Caki2 (cell line): Measurements from ENCODE around the gene MED29. TPM values are rescaled to one million over a fixed set of nuclear protein-coding genes. Genes with fewer than 3 reads are reported as not detected.

Source experiments
- DNase-seq: peaks from one replicate; pipeline ENCODE4 v3.0.0-alpha.2; 2015; ENCODE audit warnings: low read depth
- in situ Hi-C: cut with HindIII; loops from 2 replicates; pipeline ENCODE4 v1.10.0; 2016; ENCODE audit warnings: low sequenced_read_pairs, low pct_unique_long_range_greater_than_20kb, mixed read lengths
- total RNA-seq: library from RNA; depleted of rRNA; stranded (reverse); fragments of >200 nt; shearing (Covaris generic); gene quantifications from 2 replicates; pipeline ENCODE4 v1.2.3, GENCODE V29; 2014; ENCODE audit warnings: low replicate concordance; rRNA removed

The MED29 gene, protein sequence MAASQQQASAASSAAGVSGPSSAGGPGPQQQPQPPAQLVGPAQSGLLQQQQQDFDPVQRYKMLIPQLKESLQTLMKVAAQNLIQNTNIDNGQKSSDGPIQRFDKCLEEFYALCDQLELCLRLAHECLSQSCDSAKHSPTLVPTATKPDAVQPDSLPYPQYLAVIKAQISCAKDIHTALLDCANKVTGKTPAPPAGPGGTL
- 76.2 and 86.5 TPM in 2 replicates for total RNA-seq

DNA sequence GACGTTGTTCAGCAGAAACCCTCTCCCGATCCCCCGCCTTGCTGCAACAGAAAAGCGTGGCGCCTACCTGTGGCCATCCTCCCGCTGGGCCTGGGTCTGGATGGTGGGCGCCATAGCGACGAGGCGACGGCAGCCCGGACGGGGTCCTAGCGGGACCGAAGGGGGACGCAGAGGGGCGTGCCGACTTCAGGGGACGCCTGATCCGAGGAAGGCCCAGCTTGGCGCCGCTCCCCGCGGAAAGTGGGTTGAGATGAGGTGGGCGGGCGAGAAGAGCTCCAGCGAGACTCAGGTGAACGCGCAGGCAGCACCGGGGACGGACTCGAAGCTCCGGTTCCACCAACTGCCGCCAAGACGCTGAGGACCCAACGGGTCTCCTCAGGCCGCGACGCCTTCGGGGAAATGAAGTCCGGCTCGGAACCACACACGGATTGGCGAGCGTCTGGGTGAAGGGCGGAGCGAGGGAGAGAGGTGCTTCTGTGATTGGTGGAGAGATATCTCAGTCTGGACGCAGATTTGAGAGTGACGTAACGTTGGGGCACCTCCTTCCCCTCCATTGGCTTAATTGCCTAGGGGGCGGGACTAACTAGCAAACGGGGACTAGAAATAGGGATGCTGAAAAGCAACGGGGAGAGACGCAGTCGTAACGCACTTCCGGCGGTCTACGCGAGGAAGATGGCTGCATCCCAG lies at the start of gene MED29, which contains the start of gene PAF1:
Gene MED29 (plus strand): TSS at position 628 of the 687 bp plus-strand sequence. CDS start 45 bp downstream, at position 673.
Gene PAF1 (minus strand): TSS at position 356 of the 687 bp plus-strand sequence. CDS start 242 bp downstream, at position 114.
- DNase-seq: peak; percentile 100
- in situ Hi-C loops: loop anchor here (5.0 kb wide), 1 partner anchor 49 kb away; the partner anchor contains the start of gene SAMD4B

DNA sequence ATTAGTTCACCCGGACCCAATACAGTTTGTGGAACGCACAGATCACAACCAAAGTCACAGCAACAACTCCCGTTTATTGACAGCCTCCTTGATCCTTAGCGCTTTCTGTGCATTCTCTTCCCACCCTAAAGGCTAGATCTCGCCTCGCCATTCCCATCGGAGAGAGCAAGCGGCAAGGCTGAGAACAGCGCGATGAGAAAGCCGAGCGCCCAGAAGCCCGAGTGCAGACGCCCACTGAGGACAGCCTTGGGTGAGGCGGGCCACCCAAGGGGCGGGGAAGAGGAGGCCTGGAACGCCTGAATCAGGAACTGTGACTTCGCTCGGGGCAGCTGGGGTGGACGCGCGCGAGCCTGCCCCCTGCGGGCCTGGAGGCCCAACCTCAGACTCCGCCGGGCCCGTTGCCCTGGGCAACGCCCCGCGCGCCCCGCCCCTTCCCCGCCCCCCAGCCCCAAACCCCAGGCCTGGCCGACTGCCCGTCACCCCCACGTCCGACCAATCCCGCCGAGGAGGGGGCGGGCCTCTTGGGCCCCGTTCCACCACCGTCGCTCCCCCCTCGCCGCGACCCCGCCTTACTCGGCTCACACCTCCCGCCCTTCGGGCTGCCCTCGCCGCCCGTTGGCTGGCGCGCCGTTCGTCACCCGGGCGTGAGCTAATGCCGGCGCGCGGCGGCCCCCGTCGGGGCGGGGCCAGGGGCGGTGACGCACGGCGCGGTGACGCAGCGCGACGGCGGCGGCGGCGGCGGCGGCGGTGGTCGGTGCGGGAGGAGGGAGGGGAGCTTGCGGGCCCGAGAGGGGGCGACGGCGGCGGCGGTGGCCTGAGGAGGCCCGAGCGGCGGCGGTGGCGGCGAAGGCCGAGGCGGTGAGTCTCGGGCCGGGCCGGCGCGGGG lies 49.2 kb upstream of the MED29 start, which contains the start of gene SAMD4B:
Gene SAMD4B (plus strand): TSS at position 703 of the 886 bp plus-strand sequence. CDS start 14,473 bp downstream, outside the sequence.
- peak; percentile 97 for DNase-seq
- in situ Hi-C loops: loop anchor here (5.0 kb wide), 1 partner anchor 50 kb away; the partner anchor contains the start of genes MED29 and PAF1

DNA sequence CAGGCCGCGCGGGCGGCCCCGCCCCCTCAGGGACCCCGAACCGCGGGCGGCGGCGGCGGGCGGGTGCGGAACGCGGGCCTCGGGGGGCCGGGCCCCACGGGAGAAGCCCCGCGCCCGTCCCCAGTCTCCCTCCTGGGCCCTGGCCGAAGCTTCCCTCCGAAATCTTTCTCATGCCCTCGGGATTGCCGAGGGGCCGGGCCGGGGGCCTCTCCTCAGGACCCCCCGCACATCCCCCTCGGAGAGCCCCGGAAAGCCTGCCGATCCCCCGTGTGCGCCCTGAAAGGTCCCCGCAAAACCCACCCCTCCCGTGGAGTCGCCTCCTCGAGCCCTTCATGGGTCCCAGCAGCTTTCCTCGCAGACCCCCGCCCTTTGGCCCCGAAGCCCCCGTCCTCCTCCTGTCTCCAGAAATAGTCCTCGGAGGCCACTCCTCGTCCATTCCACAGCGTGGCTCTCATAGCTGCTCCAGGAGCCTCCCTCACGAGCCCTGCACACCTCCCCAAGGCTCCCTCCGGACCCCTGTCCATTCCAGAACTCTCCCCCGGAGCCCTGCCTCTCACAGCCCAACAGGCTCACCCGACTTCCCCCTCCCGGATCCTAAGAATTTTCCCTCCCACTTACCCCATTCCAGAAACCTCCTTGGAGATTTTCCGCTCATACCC lies 48.4 kb upstream of the MED29 start:
- DNase-seq: no peak
- in situ Hi-C loops: loop anchor here (5.0 kb wide), 1 partner anchor 50 kb away; the partner anchor contains the start of genes MED29 and PAF1

DNA sequence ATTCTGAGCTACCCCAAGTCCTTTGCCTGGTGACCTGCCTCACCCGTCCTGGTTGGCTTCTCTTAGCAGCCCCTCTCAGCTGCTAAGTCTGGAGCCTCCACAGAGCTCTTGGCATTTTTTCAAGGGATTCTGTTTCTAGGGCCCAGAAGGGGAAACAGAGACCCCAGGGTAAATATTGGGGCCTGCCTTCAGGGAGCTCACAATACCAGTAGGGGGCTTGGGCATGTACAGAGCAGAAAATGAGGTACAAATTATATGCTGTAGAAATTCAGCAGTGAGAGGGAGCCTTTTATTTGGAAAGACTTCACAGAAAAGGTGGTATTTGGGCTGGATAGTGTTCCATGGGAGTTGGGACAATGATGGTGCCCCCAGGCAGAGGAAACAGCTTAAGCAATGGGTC lies 45.2 kb upstream of the MED29 start:
- DNase-seq: no peak
- in situ Hi-C loops: no loop called here

DNA sequence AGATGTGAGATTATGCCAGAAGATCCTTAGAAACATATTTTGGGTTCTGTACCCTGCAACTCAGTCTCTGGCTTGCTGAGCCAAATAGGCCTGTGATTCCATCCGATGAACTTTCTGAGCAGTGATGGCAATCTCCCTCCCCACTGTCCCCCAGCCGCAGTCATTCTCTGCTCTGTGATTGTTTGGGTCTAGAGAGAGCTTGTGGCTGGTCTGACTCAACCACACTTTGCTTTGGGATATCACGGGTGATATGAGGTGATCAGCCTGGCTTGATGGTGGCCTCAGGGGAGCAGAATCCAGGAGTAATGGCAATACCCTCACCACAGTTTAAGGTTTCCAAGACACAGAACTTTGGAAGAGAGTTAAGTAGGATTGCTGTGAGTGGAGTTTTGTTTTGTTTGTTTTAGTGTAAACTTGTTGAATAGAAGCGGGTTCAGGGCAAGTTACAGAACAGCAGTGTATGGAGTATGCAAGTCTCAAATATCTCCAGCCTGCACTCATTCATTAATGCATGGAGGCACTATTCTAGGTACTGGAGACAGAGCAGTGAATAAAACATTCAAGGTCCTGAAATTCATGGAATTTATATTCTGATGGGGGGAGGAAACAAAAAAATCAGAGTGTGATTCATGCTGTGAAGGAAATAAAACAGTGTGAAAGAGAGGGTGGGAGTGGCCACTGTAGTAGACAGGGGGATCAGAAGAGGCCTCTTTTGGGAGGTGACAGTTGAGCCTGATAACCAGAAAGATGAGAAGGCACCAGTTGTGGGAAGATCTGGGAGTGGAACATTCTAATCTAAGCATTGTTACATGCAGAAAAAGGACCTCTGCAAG lies 43.6 kb upstream of the MED29 start:
- in situ Hi-C loops: no loop called here
- DNase-seq: no peak

DNA sequence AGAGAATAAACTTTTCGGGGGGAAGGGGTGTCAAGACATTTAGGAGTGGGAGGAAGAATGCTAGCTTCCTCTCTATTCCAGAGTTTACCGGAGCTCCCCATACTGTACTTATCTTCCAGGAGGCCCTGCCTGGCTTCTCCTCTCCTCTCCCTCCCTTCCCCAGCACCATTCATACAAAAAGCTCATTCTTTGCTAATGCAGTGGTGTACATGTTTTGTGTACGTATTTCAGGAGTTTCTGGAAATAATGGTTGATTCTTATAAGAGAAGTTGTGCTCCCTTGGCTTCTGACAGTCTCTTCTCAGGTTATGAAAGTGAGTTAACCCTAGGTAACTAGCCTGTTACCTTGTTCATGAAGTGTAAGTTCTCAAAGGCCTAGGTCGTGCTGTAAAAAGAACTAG lies 41.9 kb upstream of the MED29 start:
- in situ Hi-C loops: no loop called here

DNA sequence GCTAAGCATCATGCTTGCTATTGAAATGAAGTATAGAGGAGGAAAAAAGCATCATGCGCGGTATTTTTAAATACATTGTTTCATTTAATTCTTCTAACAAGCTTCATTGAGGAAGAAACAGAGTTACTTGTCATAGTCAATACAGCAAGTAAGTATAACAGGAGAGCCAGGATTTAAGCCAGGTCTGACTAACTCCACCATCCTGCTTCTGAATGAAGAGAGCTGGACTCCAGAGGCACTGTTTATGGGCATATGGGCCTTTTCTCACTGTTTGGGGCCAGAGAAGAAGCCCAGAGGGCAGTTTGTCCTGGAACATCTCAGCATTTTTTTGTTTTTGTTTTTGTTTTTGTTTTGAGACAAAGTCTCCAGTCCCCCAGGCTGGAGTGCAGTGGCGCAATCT lies 41.0 kb upstream of the MED29 start:
- in situ Hi-C loops: no loop called here
- DNase-seq: no peak

More for the DNA sequence above, 41.9 kb upstream of the MED29 start:
- DNase-seq: no peak

DNA sequence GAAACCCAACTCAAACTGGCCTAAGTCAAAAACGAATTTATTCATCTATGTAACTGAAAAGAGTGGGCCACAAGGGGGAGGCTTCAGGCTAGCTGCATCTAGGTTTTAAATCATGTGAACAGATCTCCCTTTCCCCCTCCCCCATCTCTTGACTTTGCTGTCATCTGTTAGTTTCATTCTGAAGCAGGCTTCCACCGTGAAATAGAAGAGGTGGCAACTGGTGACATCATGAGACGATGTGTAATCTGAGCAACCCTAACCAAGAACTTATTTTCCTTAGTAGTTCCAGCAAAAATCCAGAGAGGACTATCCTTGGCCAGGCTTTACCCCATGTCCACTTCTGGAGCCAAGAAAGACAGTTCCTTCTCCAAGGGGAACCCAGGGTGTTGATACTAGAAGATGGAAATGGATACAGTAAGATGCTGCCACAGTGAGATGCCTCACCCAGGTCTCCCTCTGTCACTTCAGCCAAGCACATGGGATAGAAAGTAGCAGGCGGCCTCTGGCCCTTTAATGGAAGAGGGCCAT lies 39.6 kb upstream of the MED29 start:
- in situ Hi-C loops: no loop called here
- DNase-seq: no peak

DNA sequence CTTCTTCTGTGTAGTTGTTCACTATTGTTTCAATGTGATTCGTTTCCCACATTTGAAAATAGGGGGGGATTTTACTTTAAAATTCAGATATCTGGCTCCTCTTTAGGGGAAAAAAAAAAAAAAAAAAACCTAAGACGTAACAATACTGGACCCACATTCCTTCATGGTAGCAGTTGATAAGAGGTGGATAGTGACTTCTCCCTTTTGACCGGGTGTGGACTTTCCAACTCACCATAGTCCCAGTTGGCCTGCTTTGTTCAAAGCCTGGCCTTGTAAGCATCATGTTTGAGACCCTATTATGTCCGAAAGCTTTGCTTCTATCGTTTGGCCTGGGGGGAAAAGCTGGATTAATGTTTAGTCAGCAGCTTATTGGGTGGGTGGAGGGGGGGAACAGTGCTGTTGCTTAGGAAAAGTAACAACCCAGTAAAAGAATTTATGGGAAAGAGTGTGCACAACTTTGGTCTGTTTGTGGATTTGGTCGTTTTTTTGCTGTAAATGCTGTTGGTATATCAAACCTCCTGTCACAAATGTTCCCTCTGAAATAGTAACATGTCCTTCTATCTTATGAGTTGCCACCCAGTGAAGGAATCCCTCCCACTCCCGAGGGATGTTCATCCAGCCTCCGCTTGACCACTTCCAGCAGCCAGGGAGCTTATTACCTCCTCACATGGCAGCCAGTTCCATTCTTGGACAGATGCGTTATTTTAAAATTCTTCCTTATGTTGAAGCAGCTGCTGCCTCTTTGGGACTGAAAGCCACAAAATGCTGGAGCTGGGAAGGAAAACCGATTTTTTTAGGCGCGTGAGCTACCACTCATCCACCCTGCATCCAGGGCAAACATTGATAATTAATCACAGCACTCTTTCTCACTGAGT lies 38.6 kb upstream of the MED29 start:
- in situ Hi-C loops: no loop called here
- DNase-seq: no peak

DNA sequence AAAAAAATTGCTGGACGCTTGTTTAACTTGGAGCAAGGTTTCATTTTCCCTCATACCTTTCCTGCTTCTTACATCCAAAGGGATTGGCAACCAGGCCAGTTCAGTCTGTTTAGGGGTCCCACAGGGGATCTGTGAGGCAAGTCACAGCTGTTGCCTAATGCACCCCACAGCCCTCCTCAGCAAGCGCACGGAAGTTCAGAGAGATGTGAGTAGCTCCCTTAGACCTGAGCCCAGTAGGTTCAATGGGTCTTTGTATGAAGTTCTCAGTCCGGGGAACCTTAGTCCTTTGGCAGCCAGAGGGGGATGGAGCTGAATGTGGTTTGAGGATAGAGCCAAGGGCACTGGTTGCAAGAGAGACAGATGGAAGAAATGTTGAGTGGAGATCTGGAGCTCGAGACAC lies 35.9 kb upstream of the MED29 start:
- DNase-seq: no peak
- in situ Hi-C loops: no loop called here

DNA sequence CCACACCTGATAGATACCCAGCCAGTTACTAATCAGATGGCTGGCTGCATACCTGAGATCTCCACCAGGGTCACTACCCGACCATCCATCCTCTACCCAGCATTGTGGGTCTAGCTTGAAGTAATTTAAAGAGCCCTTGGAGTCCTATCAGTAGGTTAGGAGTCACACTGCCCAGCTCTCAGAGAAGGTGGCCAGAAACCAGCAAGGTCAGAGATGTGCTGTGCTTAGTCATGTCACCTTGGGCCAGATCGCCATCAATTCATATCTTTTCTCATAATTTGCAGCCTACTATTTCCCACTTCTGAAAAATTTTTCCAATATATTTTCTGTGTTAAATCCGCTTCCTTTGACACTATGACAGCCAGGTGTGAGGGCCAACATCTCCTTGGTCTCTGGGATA lies 35.1 kb upstream of the MED29 start:
- no peak for DNase-seq
- in situ Hi-C loops: no loop called here

DNA sequence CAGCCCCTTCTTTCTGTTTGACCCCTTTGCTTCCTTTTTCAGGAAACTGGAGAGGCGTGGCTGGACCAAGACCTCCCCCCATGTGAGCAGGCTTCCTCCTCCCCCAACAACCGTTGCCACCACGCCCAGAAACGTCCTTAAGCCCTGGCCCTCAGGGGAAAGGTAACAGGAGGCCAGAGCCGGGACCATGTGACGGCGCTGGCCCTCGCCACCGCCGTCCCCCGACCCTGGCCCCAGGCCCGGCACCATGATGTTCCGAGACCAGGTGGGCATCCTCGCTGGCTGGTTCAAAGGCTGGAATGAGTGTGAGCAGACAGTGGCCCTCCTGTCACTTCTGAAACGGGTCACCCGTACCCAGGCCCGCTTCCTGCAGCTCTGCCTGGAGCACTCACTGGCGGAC lies 34.5 kb upstream of the MED29 start:
- in situ Hi-C loops: no loop called here
- DNase-seq: no peak

DNA sequence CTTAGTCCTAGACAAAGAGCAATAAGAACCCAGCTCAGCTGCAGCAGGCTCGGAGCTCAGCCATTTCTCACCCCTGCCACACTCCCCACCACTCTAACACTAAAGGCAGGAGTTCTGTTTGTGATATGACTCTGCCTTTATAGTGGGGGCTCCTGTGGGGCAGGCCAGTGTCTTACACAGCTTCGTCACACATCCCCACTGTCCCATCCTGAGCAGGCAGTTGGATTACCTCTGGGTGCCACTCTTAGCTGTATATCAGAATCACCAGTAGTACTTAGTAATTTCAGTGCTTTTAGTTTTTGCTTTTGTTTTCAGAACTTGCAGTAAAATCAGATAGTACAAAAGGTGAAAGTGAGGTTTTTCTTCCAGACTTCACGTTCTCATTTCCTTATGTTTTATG lies 32.2 kb upstream of the MED29 start:
- no peak for DNase-seq
- in situ Hi-C loops: no loop called here

DNA sequence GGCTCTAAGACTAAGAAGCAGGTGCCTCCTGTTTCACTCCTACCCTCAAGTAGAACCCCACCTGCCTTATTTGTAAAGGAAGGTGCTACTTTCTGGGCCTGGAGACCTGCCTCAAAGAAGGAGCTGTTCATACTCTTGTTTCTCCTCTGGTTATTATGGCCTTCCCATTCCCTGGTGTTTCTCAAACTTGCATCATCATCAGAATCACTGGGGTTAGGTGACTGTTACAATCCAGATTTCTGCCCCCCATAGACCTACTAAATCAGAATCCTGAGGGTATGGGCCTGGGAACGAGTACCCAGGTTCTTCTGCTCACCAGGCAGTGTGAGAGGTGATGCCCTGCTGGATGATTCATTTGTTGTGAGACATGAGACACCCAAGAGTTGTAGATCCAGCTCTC lies 30.6 kb upstream of the MED29 start:
- in situ Hi-C loops: no loop called here
- no peak for DNase-seq

DNA sequence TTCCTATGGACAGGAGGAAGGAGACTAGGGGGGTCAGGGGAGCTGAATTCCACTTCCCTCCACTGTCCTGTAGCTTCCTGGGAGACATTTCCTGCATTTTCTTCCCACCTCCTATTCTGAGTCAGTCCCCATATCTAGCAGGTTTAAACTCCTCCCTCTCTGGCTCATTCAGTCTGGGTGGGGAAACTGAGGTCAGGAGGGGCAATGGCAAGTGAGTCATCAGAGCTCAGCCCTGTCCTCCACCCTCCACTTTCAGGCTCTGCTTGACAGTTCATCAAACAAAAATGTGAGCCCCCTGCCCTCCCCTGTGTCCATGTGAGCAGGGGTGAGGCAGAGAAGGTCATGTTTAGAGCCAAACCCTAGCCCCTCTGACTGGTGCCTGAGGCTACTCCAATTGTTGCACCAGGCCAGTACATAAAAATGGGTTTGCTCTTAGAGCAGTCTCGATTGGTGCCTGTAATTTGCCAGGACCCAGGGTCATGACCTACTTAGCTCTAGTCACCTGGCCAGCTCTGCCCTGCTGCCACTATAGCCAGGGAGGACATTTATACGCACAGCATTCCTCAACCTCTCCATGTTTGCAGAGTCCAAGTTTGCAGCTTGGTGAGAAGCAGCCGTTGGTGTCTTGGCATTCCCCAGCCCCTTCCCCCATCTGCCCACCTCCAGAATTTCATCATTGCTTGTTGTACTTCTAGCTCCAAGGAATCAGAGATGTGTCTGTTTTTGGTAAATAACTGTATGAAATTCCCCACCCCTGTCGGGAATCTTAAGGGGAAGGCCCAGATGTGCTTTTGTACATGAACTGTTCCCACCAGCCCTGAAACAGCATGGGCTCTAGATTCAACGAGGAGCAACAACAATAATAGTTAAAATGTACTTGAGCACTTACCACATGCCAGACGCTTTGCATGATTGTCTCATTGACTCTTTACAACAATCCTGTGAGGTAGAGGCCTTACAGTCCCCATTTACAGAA lies 28.2 kb upstream of the MED29 start:
- in situ Hi-C loops: no loop called here
- peak; percentile 66 for DNase-seq
